H1 (cell line): ENCODE measurements around the gene IL1RAPL1. TPM values are rescaled to one million over a fixed set of nuclear protein-coding genes. Genes with fewer than 3 reads are reported as not detected.

ENCODE experiments used
- RXRA ChIP-seq: IDR thresholded peaks from 2 replicates; pipeline ENCODE4 v1.6.1; 2011; ENCODE audit warnings: low read depth, mild to moderate bottlenecking, low read length, moderate library complexity; ENCODE audit not compliant: insufficient read depth
- SP1 ChIP-seq: IDR thresholded peaks from 2 replicates; pipeline ENCODE4 v1.6.1; 2011; ENCODE audit warnings: low read depth, low read length
- TCF12 ChIP-seq: IDR thresholded peaks from 2 replicates; pipeline ENCODE4 v1.6.1; 2011; ENCODE audit warnings: low read depth, mild to moderate bottlenecking, low read length
- polyA plus RNA-seq, 7 experiments: library from polyadenylated mRNA; depleted of rRNA in 3 of 7; stranded (reverse) in 5 of 7; unstranded in 2 of 7; fragments of >200 nt in 5 of 7; fragments of 200-250 nt in 2 of 7; gene quantifications; 1 replicate in 5 of 7; 2 replicates in 1 of 7; 4 replicates in 1 of 7; pipeline versions ENCODE4 v1.2.1 to v1.2.3, GENCODE V29; 2011 to 2013; ENCODE audit warnings: missing spikeins in 2 of 7, mixed read lengths in 2 of 7
- total RNA-seq: library from RNA; stranded (reverse); fragmentation: NEBNext Ultra II Directional; extraction: Animal tissue kit (Norgen Biotek cat#: 25700); gene quantifications from 2 replicates; pipeline ENCODE4 v1.2.1, GENCODE V29; 2021

IL1RAPL1 gene
- total and polyA plus RNA-seq, 2 of the 8 experiments (the other 6 are each of a cell fraction or from before 2014, with no cell fraction given), result 0.11 to 0.35 TPM

DNA sequence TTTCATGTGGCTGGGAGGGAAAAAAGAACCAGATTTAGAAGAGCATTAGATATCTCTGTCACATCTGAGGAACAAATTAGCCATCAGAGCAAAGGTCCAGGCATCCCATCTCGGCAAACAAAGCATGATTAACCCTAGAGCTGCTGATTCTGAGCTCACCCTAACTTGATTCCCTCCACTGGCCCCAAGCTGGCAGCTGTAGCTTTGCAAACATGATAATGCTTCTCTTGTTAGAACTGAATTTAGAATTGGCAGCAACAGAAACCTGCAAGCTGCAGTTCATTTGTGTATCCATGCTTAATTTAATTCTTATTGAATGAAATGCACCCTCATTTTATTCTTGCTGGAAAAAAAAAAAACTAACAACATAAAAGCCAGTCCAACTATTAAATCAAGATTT is 289.2 kb downstream of the IL1RAPL1 start (continued):
- no peak for TF ChIP-seq RXRA
- TF ChIP-seq SP1, result no peak
- no peak for TF ChIP-seq TCF12
- TF ChIP-seq, all 59 proteins: peak for 0
